Fibroblast of lung (primary cell): ENCODE results near the gene CERCAM.

Source experiments
- CTCF ChIP-seq, 2 donors: IDR thresholded peaks in 1 of 2; conservative IDR thresholded peaks in 1 of 2; 1 replicate in 1 of 2; 2 replicates in 1 of 2; pipeline ENCODE4 v1.5.1; 2011 to 2012; ENCODE audit warnings: low read length in 2 of 2, control low read depth in 1 of 2, inconsistent platforms in 1 of 2, low read depth in 1 of 2, mild to moderate bottlenecking in 1 of 2
- EZH2 ChIP-seq: IDR thresholded peaks from 2 replicates; pipeline ENCODE4 v1.5.1; 2012; ENCODE audit warnings: low read length, control low read depth, mild to moderate bottlenecking; ENCODE audit errors: missing control alignments

GRCh38 chr9:128393145-128393775 is 27.4 kb upstream of the CERCAM start:
- TF ChIP-seq EZH2 (no peak), CTCF (conservative IDR thresholded peaks at IDR 0.05 in 1 of 2, IDR thresholded peaks at IDR 0.05 in 1 of 2; ENCODE audit: low read depth in 1 of 2, low read length in 2 of 2) (no peak)
